RWPE1 (cell line): Measurements from ENCODE around the gene SSBP3.

Experiments
- CTCF ChIA-PET: fragments of 350-600 bp; sonication (Branson Sonifier 250); formaldehyde crosslinking; extraction: SDS; loops from one replicate; lab custom pipeline; 2021; lab: Yijun Ruan, JAX
- POLR2A ChIA-PET: fragments of 400-600 bp; formaldehyde crosslinking; extraction: SDS; loops from one replicate; lab custom pipeline; 2020; ENCODE audit warnings: antibody characterized with exemption; ENCODE audit not compliant: low non-redundant PET; lab: Yijun Ruan, JAX
- DNase-seq: peaks from one replicate; pipeline ENCODE4 v3.0.0; 2012; ENCODE audit warnings: low spot score
- H3K27ac ChIP-seq: fragments of 450-650 bp; 2 replicates; pipeline ENCODE4 v1.5.1; 2017
- CTCF ChIP-seq: fragments of 450-650 bp; conservative IDR thresholded peaks from 2 replicates; pipeline ENCODE4 v1.5.1; 2017; ENCODE audit warnings: low read depth, mild to moderate bottlenecking

Gene SSBP3

DNA sequence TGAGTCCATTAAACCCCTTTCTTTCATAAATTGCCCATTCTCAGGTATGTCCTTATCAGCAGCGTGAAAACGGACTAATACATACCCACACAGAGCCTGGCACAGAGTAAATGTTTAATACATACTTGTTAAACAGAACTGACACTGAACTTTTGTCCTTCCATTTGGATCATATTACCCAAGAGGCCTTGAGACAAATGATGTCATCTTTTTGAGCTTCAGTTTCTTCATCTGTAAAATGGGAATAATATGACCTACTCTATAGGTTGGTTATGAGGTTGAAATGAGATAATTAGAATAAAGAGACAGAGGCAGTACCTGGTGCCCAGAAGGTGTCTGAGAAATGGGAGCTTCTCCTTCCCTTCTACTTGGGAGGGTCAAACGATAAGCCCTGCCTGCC, 220.1 kb downstream of the SSBP3 start:
- ChIA-PET POLR2A (no interaction called here), CTCF (interaction anchor here (0.7 kb wide), 1 partner anchor 10 kb away, joined by 3 read pairs; no protein-coding TSS in a partner anchor)
- no peak for DNase-seq
- H3K27ac ChIP-seq = no peak overlapping the region
- no peak for TF ChIP-seq CTCF

GRCh38 chr1:54180701-54181360, 225.4 kb downstream of the SSBP3 start:
- ChIA-PET CTCF (interaction anchor here (1.0 to 1.2 kb wide), 2 partner anchors 18 to 309 kb away, joined by 3 read pairs; no protein-coding TSS in a partner anchor), POLR2A (no interaction called here)
- no peak for TF ChIP-seq CTCF
- DNase-seq = no peak
- H3K27ac ChIP-seq = no peak overlapping the region

DNA sequence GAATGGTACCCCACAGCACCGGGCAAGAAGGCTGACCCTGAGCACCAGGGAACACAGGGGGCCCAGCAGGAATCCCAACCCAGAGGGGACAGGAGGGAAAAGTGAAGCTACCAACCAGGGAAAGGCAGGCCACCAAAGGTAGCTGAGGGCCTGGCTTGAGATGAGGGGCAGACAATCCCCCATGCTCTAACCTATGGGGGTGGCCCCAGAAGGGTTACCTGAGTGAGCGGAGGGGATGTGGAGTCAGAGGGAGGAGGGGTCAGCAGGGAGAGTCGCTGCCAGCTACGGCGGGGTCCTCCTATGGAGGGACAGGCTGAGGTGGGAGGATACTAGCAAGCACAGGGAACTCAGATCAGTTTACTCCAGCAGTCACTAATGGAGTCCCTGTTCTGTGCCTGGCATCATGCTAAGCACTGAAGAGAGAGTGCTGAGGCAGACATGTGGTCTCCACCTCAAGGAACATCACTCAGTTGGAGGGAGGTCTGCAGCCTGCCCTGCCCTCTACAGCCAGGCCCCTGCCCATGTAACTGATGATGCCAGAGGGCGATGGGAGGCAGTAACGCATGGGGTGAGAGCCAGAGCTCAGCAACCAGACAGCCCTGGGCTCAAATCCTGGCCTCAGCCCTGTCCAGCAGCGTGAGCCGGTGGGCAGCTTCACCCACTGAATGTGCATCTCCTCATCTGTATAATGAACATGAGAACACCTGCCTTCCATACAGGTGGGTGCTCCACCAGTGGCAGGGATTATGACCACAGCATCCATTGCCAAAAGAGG, 227.7 kb downstream of the SSBP3 start:
- no peak overlapping the region for H3K27ac ChIP-seq
- no peak for DNase-seq
- ChIA-PET POLR2A (no interaction called here), CTCF (interaction anchor here (0.6 kb wide), 1 partner anchor 53 kb away, joined by 5 read pairs; no protein-coding TSS in a partner anchor)
- TF ChIP-seq CTCF = no peak

- no peak overlapping the region for H3K27ac ChIP-seq
- DNase-seq = no peak
- ChIA-PET CTCF (no interaction called here), POLR2A (no interaction called here)
- no peak for TF ChIP-seq CTCF
These were observed 228.5 kb downstream of the SSBP3 start for GRCh38 chr1:54177726-54178125.

DNA sequence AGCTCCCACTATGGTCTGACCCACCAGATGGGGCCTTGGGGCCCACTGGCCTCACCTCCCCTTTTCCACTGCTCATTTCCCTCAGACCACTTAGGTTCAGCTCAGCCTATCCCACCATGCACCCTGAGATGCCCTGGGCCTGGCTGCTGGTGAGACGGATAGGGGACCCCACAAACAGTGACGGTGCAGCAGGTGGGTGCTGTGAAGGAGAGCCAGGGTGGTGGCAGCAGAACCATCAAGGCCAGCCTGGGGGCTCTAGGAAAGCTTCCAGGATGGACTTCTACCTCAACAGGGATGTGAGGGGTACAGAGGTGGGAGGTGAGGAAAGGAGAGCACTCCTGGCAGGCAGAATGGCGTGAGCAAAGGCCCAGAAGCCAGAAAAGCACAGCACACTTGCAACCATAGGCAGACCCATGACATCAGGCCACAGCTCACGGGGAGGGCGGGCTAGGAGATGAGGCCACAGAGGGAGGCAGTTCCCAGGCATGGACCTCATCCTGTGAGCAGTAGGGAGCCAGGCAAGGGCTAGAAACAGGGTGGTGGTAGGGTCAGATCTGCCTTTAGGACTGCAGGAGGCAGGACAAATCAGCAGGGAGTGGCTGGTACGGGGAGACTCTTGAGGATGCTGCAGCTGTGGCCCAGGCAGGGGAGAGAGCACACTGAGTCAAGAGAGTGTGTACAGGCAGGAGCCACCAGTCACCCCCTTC, 229.4 kb downstream of the SSBP3 start:
- CTCF ChIA-PET = interaction anchor here (0.6 kb wide), 1 partner anchor 111 kb away, joined by 3 read pairs; no protein-coding TSS in a partner anchor
- DNase-seq = no peak
- POLR2A ChIA-PET = no interaction called here
- no peak overlapping the region for H3K27ac ChIP-seq
- TF ChIP-seq CTCF = no peak
